Right atrium auricular region (tissue), 2 donors: ENCODE results near the gene CUEDC1. TPM values are rescaled to one million over a fixed set of nuclear protein-coding genes. Genes with fewer than 3 reads are reported as not detected.

ENCODE experiments used
- DNase-seq: peaks from one replicate; pipeline ENCODE4 v3.0.0-alpha.2; 2019; ENCODE audit warnings: low spot score
- H3K27ac ChIP-seq, 2 donors: fragments of 200-600 bp; sonication (generic); 1 replicate in 1 of 2; 2 replicates in 1 of 2; pipeline ENCODE4 v1.5.1; 2016 to 2019
- H3K27me3 ChIP-seq, 2 donors: fragments of 200-600 bp; sonication (generic); one replicate each; pipeline versions ENCODE4 v1.5.1 to v1.6.0; 2017 to 2019
- H3K36me3 ChIP-seq: fragments of 200-600 bp; sonication (generic); one replicate; pipeline ENCODE4 v1.5.1; 2016
- H3K4me1 ChIP-seq, 2 donors: fragments of 200-600 bp; sonication (generic); one replicate each; pipeline versions ENCODE4 v1.5.1 to v1.6.0; 2017 to 2019
- H3K4me3 ChIP-seq, 2 donors: fragments of 200-600 bp; sonication (generic); 1 replicate in 1 of 2; 2 replicates in 1 of 2; pipeline ENCODE4 v1.5.1; 2017 to 2019; ENCODE audit warnings: mild to moderate bottlenecking in 1 of 2, moderate library complexity in 1 of 2
- H3K9me3 ChIP-seq, 2 donors: fragments of 200-600 bp; sonication (generic); one replicate each; pipeline ENCODE4 v1.5.1; 2019
- CTCF ChIP-seq, 2 donors: fragments of 200-600 bp; sonication (generic); IDR thresholded peaks; one replicate each; pipeline ENCODE4 v1.5.1; 2019; ENCODE audit warnings: antibody characterized with exemption in 2 of 2
- total RNA-seq, 2 donors: library from RNA; depleted of rRNA; stranded (reverse); fragments of >200 nt; gene quantifications; one replicate each; pipeline ENCODE4 v1.1.0, GENCODE V29; 2016

The CUEDC1 gene
- total RNA-seq, 2 donors from 2014 or later = 32.5 to 33.3 TPM

GRCh38 chr17:57899391-57899790, 55.8 kb downstream of the CUEDC1 start:
- Histone ChIP-seq H3K4me1 (peaks cover 3 to 83% of the 10 kb centered on the region in 2 donors), H3K27me3 (no peaks in the 10 kb centered on the region), H3K4me3 (no peak overlapping the region), H3K27ac (peak overlapping the region; percentile 83 to 96), H3K36me3 (no peaks in the 10 kb centered on the region), H3K9me3 (no peaks in the 10 kb centered on the region)
- no peak for TF ChIP-seq CTCF (IDR thresholded peaks at IDR 0.05)
- no peak for DNase-seq

GRCh38 chr17:57898487-57899311, 56.5 kb downstream of the CUEDC1 start:
- Histone ChIP-seq H3K4me3 (no peak overlapping the region), H3K36me3 (no peaks in the 10 kb centered on the region), H3K4me1 (peaks cover 3 to 83% of the 10 kb centered on the region in 2 donors), H3K9me3 (no peaks in the 10 kb centered on the region), H3K27me3 (no peaks in the 10 kb centered on the region), H3K27ac (peak overlapping the region; percentile 83 to 96)
- no peak for TF ChIP-seq CTCF (IDR thresholded peaks at IDR 0.05)
- DNase-seq = peak; percentile 80

GRCh38 chr17:57895382-57896060, 59.7 kb downstream of the CUEDC1 start:
- peaks cover 4 to 86% of the 10 kb centered on the region in 2 donors for H3K4me1 ChIP-seq
- DNase-seq = no peak
- no peak overlapping the region for H3K4me3 ChIP-seq
- TF ChIP-seq CTCF (IDR thresholded peaks at IDR 0.05) = no peak
- no peaks in the 10 kb centered on the region for H3K27me3 ChIP-seq
- no peaks in the 10 kb centered on the region for H3K9me3 ChIP-seq
- peak overlapping the region; percentile 91 to 96 for H3K27ac ChIP-seq
- H3K36me3 ChIP-seq = no peaks in the 10 kb centered on the region

- Histone ChIP-seq H3K9me3 (no peaks in the 10 kb centered on the region), H3K36me3 (no peaks in the 10 kb centered on the region), H3K27me3 (no peaks in the 10 kb centered on the region), H3K4me3 (no peak overlapping the region), H3K27ac (peak overlapping the region; percentile 91 to 96), H3K4me1 (peaks cover 4 to 86% of the 10 kb centered on the region in 2 donors)
- DNase-seq = no peak
- no peak for TF ChIP-seq CTCF (IDR thresholded peaks at IDR 0.05)
These were observed 60.4 kb downstream of the CUEDC1 start for GRCh38 chr17:57894848-57895247.

- Histone ChIP-seq H3K9me3 (no peaks in the 10 kb centered on the region), H3K27me3 (no peaks in the 10 kb centered on the region), H3K36me3 (no peaks in the 10 kb centered on the region), H3K4me3 (peak overlapping the region; percentile 25 to 36), H3K27ac (peak overlapping the region; percentile 91 to 96), H3K4me1 (peaks cover 4 to 84% of the 10 kb centered on the region in 2 donors)
- DNase-seq = peak; percentile 98
- TF ChIP-seq CTCF (IDR thresholded peaks at IDR 0.05) = peak in 1 of 2 donors; percentile 41
These were observed 62.2 kb downstream of the CUEDC1 start for GRCh38 chr17:57892820-57893595.
